K562 (cell line): ENCODE measurements around the gene CTSZ. TPM values are rescaled to one million over a fixed set of nuclear protein-coding genes. Genes with fewer than 3 reads are reported as not detected.
A peak's percentile ranks its signal among the peaks of the same experiment; 100 is the strongest.

Experiments used
- ATF7 ChIP-seq: fragments of 450-650 bp; IDR thresholded peaks from 2 replicates; pipeline ENCODE4 v1.7.1; 2014; ENCODE audit warnings: mild to moderate bottlenecking, moderate library complexity
- BRD4 ChIP-seq: fragments of 200-600 bp; sonication (generic); IDR thresholded peaks from 2 replicates; pipeline ENCODE4 v1.6.1; 2017; ENCODE audit warnings: inconsistent platforms
- BRF1 ChIP-seq: IDR thresholded peaks from 3 replicates; pipeline ENCODE4 v1.6.1; 2011; ENCODE audit warnings: borderline replicate concordance, mild to moderate bottlenecking; ENCODE audit not compliant: insufficient read length; ENCODE audit errors: extremely low read depth
- CLOCK ChIP-seq: fragments of 250-450 bp; sonication (Bioruptor Pico); IDR thresholded peaks from 2 replicates; pipeline ENCODE4 v1.4.0; 2020; ENCODE audit warnings: mild to moderate bottlenecking, moderate library complexity, borderline replicate concordance
- CREB3 ChIP-seq: fragments of 450-650 bp; conservative IDR thresholded peaks from 2 replicates; pipeline ENCODE4 v1.6.1; 2016; ENCODE audit warnings: missing genetic modification characterization, low read depth, mild to moderate bottlenecking, missing compliant biosample characterization, moderate library complexity
- CREB3L1 ChIP-seq: fragments of 450-650 bp; IDR thresholded peaks from 2 replicates; pipeline ENCODE4 v1.6.1; 2014; ENCODE audit warnings: low read depth, mild to moderate bottlenecking, moderate library complexity, borderline replicate concordance
- DLX4 ChIP-seq: fragments of 250-450 bp; sonication (Bioruptor Pico); IDR thresholded peaks from 2 replicates; pipeline ENCODE4 v1.6.1; 2021; ENCODE audit warnings: mild to moderate bottlenecking
- GABPB2 ChIP-seq: fragments of 250-450 bp; sonication (Bioruptor Pico); conservative IDR thresholded peaks from 2 replicates; pipeline ENCODE4 v1.5.1; 2021; ENCODE audit warnings: mild to moderate bottlenecking
- GTF3C2 ChIP-seq: IDR thresholded peaks from 3 replicates; pipeline ENCODE4 v1.6.1; 2011; ENCODE audit warnings: borderline replicate concordance, mild to moderate bottlenecking, moderate library complexity; ENCODE audit not compliant: insufficient read length; ENCODE audit errors: extremely low read depth
- HDAC6 ChIP-seq: IDR thresholded peaks from 2 replicates; pipeline ENCODE4 v1.6.1; 2012; ENCODE audit warnings: low read depth, mild to moderate bottlenecking, control low read depth, inconsistent platforms, low read length, moderate library complexity
- NR2C1 ChIP-seq, 2 experiments: fragments of 450-650 bp; IDR thresholded peaks; 2 replicates each; pipeline ENCODE4 v1.6.1; 2017; ENCODE audit warnings: mild to moderate bottlenecking in 2 of 2, antibody characterized with exemption in 1 of 2, inconsistent platforms in 1 of 2, missing compliant biosample characterization in 1 of 2, missing genetic modification characterization in 1 of 2
- RBM25 ChIP-seq: fragments of 200-400 bp; formaldehyde crosslinking; IDR thresholded peaks from 2 replicates; pipeline ENCODE4 v1.6.1; 2018; ENCODE audit warnings: low read length, low read depth, moderate library complexity; ENCODE audit not compliant: severe bottlenecking
- SAP30 ChIP-seq: fragments of 200-600 bp; sonication (generic); IDR thresholded peaks from 2 replicates; pipeline ENCODE4 v1.6.1; 2012; ENCODE audit warnings: borderline replicate concordance, low read depth, mild to moderate bottlenecking, moderate library complexity, low read length, control low read depth, inconsistent platforms; ENCODE audit not compliant: insufficient read depth, poor library complexity, severe bottlenecking
- ZBTB2 ChIP-seq: fragments of 450-650 bp; IDR thresholded peaks from 2 replicates; pipeline ENCODE4 v1.6.1; 2016; ENCODE audit warnings: antibody characterized with exemption
- ZNF121 ChIP-seq: sonication (generic); formaldehyde crosslinking; conservative IDR thresholded peaks from 2 replicates; pipeline ENCODE4 v1.8.0; 2022; ENCODE audit warnings: missing genetic modification reagents
- ZNF282 ChIP-seq: sonication (generic); formaldehyde crosslinking; IDR thresholded peaks from 2 replicates; pipeline ENCODE4 v1.8.1; 2023; ENCODE audit warnings: missing genetic modification reagents
- ZNF507 ChIP-seq: conservative IDR thresholded peaks from 2 replicates; pipeline ENCODE4 v1.6.1; 2017; ENCODE audit warnings: missing genetic modification characterization, missing compliant biosample characterization
- polyA plus RNA-seq, 8 experiments: library from polyadenylated mRNA; depleted of rRNA in 4 of 8; stranded (reverse) in 5 of 8; unstranded in 3 of 8; fragments of >200 nt; fragmentation: Nextera tagmentation in 2 of 8; fragmentation: Illumina TruSeq in 1 of 8; extraction: Ambion mirVana in 2 of 8; extraction: Trizol in 1 of 8; gene quantifications; 2 replicates each; pipeline versions ENCODE4 v1.2.1 to v1.2.3, GENCODE V29; 2011 to 2014; ENCODE audit warnings: inconsistent platforms in 1 of 8, missing spikeins in 1 of 8
- total RNA-seq, 7 experiments: library from RNA; depleted of rRNA in 6 of 7; stranded (reverse); fragments of >200 nt in 6 of 7; fragmentation: Illumina TruSeq in 2 of 7; extraction: Trizol in 2 of 7; gene quantifications; 2 replicates each; pipeline versions ENCODE4 v1.2.1 to v1.2.3, GENCODE V29; 2011 to 2021; ENCODE audit warnings: low replicate concordance in 1 of 7

CTSZ gene
- total and polyA plus RNA-seq, 9 of the 15 experiments (the other 6 are each of a cell fraction or from before 2014, with no cell fraction given), result 1.6 to 143 (median 82.8) TPM

- TF ChIP-seq ZNF121, result no peak
- no peak for TF ChIP-seq NR2C1 (IDR thresholded peaks at IDR 0.05)
- TF ChIP-seq NR2C1 (tag; IDR thresholded peaks at IDR 0.05), result no peak
- TF ChIP-seq CLOCK (CRISPR knock-in tag), result no peak
- TF ChIP-seq ZBTB2, result no peak
- no peak for TF ChIP-seq HDAC6
- TF ChIP-seq ZNF507 (tag), result 0 out of 2 replicates have a peak, but pooled peaks have one; percentile 5
- TF ChIP-seq CREB3L1, result no peak
- no peak for TF ChIP-seq BRF1
- TF ChIP-seq BRD4, result no peak
- TF ChIP-seq SAP30, result no peak
- TF ChIP-seq ZNF282 (CRISPR knock-in tag), result no peak
- no peak for TF ChIP-seq CREB3 (tag)
- TF ChIP-seq DLX4 (CRISPR knock-in tag), result no peak
- no peak for TF ChIP-seq GABPB2 (CRISPR knock-in tag)
- TF ChIP-seq RBM25, result no peak
- TF ChIP-seq GTF3C2, result no peak
- TF ChIP-seq ATF7, result no peak
These were observed 24.5 kb upstream of the CTSZ start (continued) for GRCh38 chr20:59031564-59032022.
